Measurements from ENCODE around the gene UROC1.

DNA sequence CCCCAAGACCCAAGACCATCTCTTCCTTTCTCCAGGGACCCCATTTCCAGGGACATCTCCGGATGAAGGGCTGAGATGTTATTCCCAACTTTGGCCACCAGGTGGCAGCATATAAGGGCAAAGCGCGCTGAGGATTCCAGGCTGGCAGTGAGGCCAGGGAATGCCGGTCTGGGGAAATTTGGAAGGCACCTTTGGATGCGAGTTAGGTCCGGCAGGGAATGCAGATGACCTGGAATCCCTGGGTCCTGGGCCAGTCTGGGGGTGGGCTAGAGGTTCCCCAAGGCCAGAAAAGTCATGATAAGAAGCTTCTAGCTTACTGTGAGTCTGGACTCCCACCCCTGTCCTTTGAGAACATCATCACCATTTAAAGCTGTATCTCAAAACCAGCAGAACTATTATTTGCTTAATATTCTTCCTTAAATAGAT lies 4.8 kb upstream of the UROC1 start:
- TF ChIP-seq, protein P1, sequence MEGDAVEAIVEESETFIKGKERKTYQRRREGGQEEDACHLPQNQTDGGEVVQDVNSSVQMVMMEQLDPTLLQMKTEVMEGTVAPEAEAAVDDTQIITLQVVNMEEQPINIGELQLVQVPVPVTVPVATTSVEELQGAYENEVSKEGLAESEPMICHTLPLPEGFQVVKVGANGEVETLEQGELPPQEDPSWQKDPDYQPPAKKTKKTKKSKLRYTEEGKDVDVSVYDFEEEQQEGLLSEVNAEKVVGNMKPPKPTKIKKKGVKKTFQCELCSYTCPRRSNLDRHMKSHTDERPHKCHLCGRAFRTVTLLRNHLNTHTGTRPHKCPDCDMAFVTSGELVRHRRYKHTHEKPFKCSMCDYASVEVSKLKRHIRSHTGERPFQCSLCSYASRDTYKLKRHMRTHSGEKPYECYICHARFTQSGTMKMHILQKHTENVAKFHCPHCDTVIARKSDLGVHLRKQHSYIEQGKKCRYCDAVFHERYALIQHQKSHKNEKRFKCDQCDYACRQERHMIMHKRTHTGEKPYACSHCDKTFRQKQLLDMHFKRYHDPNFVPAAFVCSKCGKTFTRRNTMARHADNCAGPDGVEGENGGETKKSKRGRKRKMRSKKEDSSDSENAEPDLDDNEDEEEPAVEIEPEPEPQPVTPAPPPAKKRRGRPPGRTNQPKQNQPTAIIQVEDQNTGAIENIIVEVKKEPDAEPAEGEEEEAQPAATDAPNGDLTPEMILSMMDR (IDR thresholded peaks at IDR 0.05), result peak; percentile 74 to 94 (median 85)
- TF ChIP-seq POLR2A (IDR thresholded peaks at IDR 0.05), result no peak

All from body of pancreas (tissue), 4 donors.